Heart right ventricle (tissue), 16 donors: ENCODE data around the gene ZNF608. TPM values are rescaled to one million over a fixed set of nuclear protein-coding genes. Genes with fewer than 3 reads are reported as not detected.

Experiments used
- ATAC-seq, 8 donors: fragments of 200-7000 bp; cut with Tn5 transposase; one replicate each; pipeline ENCODE4 v1.9.1; 2020; ENCODE audit warnings: mild to moderate bottlenecking in 8 of 8, moderate library complexity in 8 of 8, moderate number of reproducible peaks in 1 of 8
- DNase-seq, 2 donors: peaks; one replicate each; pipeline ENCODE4 v3.0.0-alpha.2; 2020
- H3K27ac ChIP-seq, 10 donors: fragments of 200-600 bp; sonication (generic) in 2 of 10; one replicate each; pipeline versions ENCODE4 v1.5.0 to v1.8.0; 2020 to 2022; ENCODE audit warnings: mild to moderate bottlenecking in 3 of 10
- H3K27me3 ChIP-seq, 7 donors: fragments of 200-600 bp; one replicate each; pipeline ENCODE4 v1.8.0; 2021 to 2022; ENCODE audit warnings: mild to moderate bottlenecking in 2 of 7
- H3K36me3 ChIP-seq, 9 donors: fragments of 200-600 bp; sonication (generic) in 1 of 9; one replicate each; pipeline versions ENCODE4 v1.5.0 to v1.8.0; 2020 to 2022; ENCODE audit warnings: mild to moderate bottlenecking in 2 of 9
- H3K4me1 ChIP-seq, 9 donors: fragments of 200-600 bp; sonication (generic) in 1 of 9; one replicate each; pipeline versions ENCODE4 v1.5.0 to v1.8.0; 2020 to 2022; ENCODE audit warnings: mild to moderate bottlenecking in 4 of 9
- H3K4me3 ChIP-seq, 10 donors: fragments of 200-600 bp; sonication (generic) in 2 of 10; one replicate each; pipeline versions ENCODE4 v1.5.0 to v1.8.0; 2020 to 2022; ENCODE audit warnings: mild to moderate bottlenecking in 7 of 10, moderate library complexity in 2 of 10
- H3K9me3 ChIP-seq, 11 donors: fragments of 200-600 bp in 10 of 11; sonication (generic) in 2 of 11; one replicate each; pipeline versions ENCODE4 v1.5.0 to v1.8.0; 2013 to 2022; ENCODE audit warnings: mild to moderate bottlenecking in 2 of 11, control low read depth in 1 of 11, moderate library complexity in 1 of 11
- CTCF ChIP-seq, 9 donors: fragments of 200-600 bp; sonication (generic) in 2 of 9; IDR thresholded peaks; one replicate each; pipeline versions ENCODE4 v1.5.0 to v1.8.0; 2021 to 2022; ENCODE audit warnings: antibody characterized with exemption in 9 of 9, mild to moderate bottlenecking in 5 of 9, moderate library complexity in 1 of 9
- WGBS, 2 donors: extraction: QIAGEN DNeasy Blood & Tissue Kit; methylation state at CpG; one replicate each; pipeline ENCODE4 v1.1.7; 2013; ENCODE audit warnings: inconsistent platforms in 1 of 2; 5-methylcytosine and 5-hydroxymethylcytosine counted together
- intact Hi-C, 10 donors: fragments of 100-400 bp; cut with DNase I; formaldehyde crosslinking; loops; one replicate each; pipeline versions ENCODE4 v1.11.1 to v1.14.2; 2022
- polyA plus RNA-seq, 2 donors: library from polyadenylated mRNA; stranded (reverse); fragments of 200-250 nt; gene quantifications; one replicate each; pipeline ENCODE4 v1.2.3, GENCODE V29; 2013
- total RNA-seq, 10 donors: library from RNA; stranded (reverse); fragmentation: NEBNext Ultra II Directional in 3 of 10; extraction: Animal tissue kit (Norgen Biotek cat#: 25700) in 3 of 10; gene quantifications; one replicate each; pipeline versions ENCODE4 v1.2.1 to v1.2.4, GENCODE V29; 2021 to 2023
- donor health status: Arrhythmogenic right ventricular cardiomyopathy.
- donor health status: ischemic (EF 13 %, LVEDD 7.1; RV severe dilation, severe dysfunction).
- donor health status: healthy with polysubstance abuse.
- donor health status: DM: no; HTN: yes; CAD: no.
- donor health status: DM: no; HTN: no; CAD: no.
- donor health status: ischemic (EF 25% LVEDD 6.9; RV normal size, moderate dysfunction).
- donor health status: ischemic (EF 25% LVEDD 5.7; RV mildly dilated, moderate dysfunction).
- donor health status: healthy.
- donor health status: DM: yes; HTN: yes; CAD: no.
- donor health status: Ischemic cardiomyopathy.
- donor health status: ischemic (EF 35%, LVEDD 5.7; RV mildly dilated, moderate dysfunction).
- donor health status: nonischemic (EF 11% LVEDD 7.7; RV severe dilation, severe dysfunction).
- donor health status: DM: yes; HTN: yes; CAD: no.
- donor health status: PGD.
- donor health status: ischemic (EF 29% LVEDD 5.4; RV normal size, mild dysfunction).
- donor health status: nonischemic (EF 23%, LVEDD 6.1; RV moderate dilation, normal function).

ZNF608 gene
- total and polyA plus RNA-seq, 12 donors, result 3.3 to 22.9 (median 13.1) TPM

GRCh38 chr5:124771761-124772160, 25.3 kb upstream of the ZNF608 start:
- no peak overlapping the region for H3K27ac ChIP-seq
- ATAC-seq (no peak), DNase-seq (no peak)
- H3K4me3 ChIP-seq, result no peak overlapping the region
- no peaks in the 10 kb centered on the region for H3K36me3 ChIP-seq
- H3K4me1 ChIP-seq, result peaks cover 0 to 13% (median 0%) of the 10 kb centered on the region in 9 donors
- TF ChIP-seq CTCF (IDR thresholded peaks at IDR 0.05), result no peak
- no peaks in the 10 kb centered on the region for H3K9me3 ChIP-seq
- WGBS, 2 donors, result 96% methylated on average over 3 of the region's 3 CpGs
- intact Hi-C loops, result no loop called here
- no peaks in the 10 kb centered on the region for H3K27me3 ChIP-seq

GRCh38 chr5:124764992-124765611, 18.7 kb upstream of the ZNF608 start:
- no peak for DNase-seq
- no peaks in the 10 kb centered on the region for H3K36me3 ChIP-seq
- no peaks in the 10 kb centered on the region for H3K27me3 ChIP-seq
- no peaks in the 10 kb centered on the region for H3K9me3 ChIP-seq
- WGBS, 2 donors, result 36 to 39% methylated on average over 3 of the region's 3 CpGs
- TF ChIP-seq CTCF (IDR thresholded peaks at IDR 0.05), result no peak
- intact Hi-C loops, result loop anchor here in 1 of 10 donors (10.0 kb wide), 1 partner anchor 110 kb away; no protein-coding TSS in a partner anchor
- no peak overlapping the region for H3K4me3 ChIP-seq
- peak in 2 of 8 donors; percentile 14 to 35 for ATAC-seq
- no peaks in the 10 kb centered on the region for H3K4me1 ChIP-seq
- H3K27ac ChIP-seq, result no peak overlapping the region

DNA sequence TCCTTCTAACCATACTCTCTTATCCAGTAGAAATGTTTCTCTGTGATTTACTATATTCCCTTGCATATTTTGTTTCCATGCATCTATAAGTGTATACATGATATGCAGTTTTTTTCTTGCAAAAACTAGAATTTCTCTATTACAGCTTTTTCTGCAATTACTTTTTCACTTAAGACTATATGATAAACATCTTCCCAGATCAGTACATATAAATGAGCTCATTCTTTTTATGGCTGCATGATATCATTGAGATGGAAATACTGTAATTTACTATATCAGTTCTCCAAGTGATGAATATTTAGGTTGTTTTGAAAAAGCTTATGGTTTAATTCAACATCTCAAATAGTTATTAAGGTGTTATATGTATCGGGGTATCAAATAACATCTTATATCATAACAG, 18.1 kb upstream of the ZNF608 start:
- no peaks in the 10 kb centered on the region for H3K9me3 ChIP-seq
- H3K36me3 ChIP-seq, result no peaks in the 10 kb centered on the region
- WGBS, 2 donors, result 99 to 100% methylated on average over 1 of the region's 1 CpG
- no peak overlapping the region for H3K27ac ChIP-seq
- no peaks in the 10 kb centered on the region for H3K27me3 ChIP-seq
- ATAC-seq (no peak), DNase-seq (no peak)
- H3K4me1 ChIP-seq, result no peaks in the 10 kb centered on the region
- no peak overlapping the region for H3K4me3 ChIP-seq
- TF ChIP-seq CTCF (IDR thresholded peaks at IDR 0.05), result no peak
- intact Hi-C loops, result loop anchor here in 1 of 10 donors (10.0 kb wide), 1 partner anchor 110 kb away; no protein-coding TSS in a partner anchor

DNA sequence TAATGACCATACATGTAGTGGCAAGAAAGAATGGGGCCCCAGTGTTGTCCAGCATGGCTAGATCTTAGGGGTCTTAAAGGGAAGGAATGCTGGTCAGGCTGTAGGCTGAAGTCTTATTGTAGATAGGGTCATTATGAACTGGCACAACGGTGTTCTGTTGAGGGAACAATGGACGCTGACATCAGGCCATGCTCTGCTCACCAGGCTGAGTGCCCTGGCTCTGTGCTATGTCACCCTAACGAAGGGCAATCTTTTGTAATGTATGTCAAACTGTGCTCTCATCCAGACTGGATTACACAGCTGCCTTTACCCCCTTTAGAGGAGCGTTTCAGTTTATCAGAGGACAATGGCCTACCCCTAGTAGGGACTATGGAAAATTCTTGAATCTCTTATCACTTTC, 14.6 kb upstream of the ZNF608 start:
- Histone ChIP-seq H3K4me3 (no peak overlapping the region), H3K36me3 (no peaks in the 10 kb centered on the region), H3K27me3 (no peaks in the 10 kb centered on the region), H3K27ac (no peak overlapping the region), H3K4me1 (no peaks in the 10 kb centered on the region), H3K9me3 (no peaks in the 10 kb centered on the region)
- 79% methylated on average over 4 of the region's 4 CpGs for WGBS, 2 donors
- no peak for TF ChIP-seq CTCF (IDR thresholded peaks at IDR 0.05)
- ATAC-seq, result no peak
- intact Hi-C loops, result loop anchor here in 1 of 10 donors (10.0 kb wide), 1 partner anchor 114 kb away; no protein-coding TSS in a partner anchor
- DNase-seq, result no peak
